CD4-positive, alpha-beta T cell treated with Interleukin-1 beta for 1 hour (primary cell): ENCODE results near the gene VPS26B.
"Not testable (repeated sequence)": the region's sequence is repeated elsewhere in the genome, so short reads cannot be mapped to it uniquely, and the experiment has no call there.

Experiments
- DNase-seq, 2 donors: peaks; one replicate each; pipeline ENCODE4 v3.0.0-alpha.2; 2020 to 2022

Gene VPS26B

DNA sequence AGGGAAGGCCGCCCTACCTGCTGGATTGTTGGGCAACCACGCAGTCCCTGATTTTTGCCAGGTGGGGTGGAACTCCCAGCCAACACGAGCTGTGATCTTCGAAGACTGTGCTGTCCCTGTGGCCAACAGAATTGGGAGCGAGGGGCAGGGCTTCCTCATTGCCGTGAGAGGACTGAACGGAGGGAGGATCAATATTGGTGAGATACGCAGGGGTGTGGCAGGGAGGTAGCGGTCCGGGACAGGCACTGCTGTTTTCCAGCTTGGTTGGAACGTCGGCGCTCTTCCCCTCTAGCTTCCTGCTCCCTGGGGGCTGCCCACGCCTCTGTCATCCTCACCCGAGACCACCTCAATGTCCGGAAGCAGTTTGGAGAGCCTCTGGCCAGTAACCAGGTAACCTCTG lies 36.5 kb downstream of the VPS26B start:
- no peak for DNase-seq

DNA sequence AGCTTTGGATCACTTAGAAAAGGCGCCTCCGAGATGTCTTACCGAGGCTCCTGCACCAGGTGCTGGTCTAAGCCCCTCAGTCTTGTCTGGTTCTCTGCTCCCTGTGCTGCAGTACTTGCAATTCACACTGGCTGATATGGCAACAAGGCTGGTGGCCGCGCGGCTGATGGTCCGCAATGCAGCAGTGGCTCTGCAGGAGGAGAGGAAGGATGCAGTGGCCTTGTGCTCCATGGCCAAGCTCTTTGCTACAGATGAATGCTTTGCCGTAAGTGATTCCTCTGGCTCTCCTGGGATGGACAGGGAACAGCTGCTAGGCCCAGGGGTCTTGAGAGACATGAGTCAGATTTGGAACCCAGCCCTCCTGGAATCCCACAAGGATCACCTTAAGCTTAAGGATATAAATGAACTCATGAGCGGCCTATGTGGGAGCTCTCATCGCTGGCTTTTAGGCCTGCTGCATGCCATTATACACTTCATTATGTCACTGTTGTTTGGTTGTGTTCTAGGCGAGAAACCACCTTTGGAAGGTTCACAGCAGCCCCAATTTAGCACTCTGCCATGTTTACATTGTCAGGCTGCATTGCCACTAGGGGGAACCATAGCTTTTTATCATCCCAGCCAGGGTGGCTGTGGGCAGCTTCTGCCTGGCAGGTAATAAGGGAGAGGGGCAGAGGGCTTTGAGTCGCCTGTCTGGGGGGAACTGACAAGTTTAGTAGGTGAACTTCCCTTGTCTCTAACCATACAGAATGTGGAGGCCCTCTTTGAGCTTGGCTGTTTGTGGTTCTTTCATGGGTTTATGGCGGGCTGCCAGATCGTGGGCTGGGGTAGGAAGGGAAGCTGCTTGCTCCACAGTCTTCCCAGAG lies 37.4 kb downstream of the VPS26B start:
- peak; percentile 20 to 52 for DNase-seq

DNA sequence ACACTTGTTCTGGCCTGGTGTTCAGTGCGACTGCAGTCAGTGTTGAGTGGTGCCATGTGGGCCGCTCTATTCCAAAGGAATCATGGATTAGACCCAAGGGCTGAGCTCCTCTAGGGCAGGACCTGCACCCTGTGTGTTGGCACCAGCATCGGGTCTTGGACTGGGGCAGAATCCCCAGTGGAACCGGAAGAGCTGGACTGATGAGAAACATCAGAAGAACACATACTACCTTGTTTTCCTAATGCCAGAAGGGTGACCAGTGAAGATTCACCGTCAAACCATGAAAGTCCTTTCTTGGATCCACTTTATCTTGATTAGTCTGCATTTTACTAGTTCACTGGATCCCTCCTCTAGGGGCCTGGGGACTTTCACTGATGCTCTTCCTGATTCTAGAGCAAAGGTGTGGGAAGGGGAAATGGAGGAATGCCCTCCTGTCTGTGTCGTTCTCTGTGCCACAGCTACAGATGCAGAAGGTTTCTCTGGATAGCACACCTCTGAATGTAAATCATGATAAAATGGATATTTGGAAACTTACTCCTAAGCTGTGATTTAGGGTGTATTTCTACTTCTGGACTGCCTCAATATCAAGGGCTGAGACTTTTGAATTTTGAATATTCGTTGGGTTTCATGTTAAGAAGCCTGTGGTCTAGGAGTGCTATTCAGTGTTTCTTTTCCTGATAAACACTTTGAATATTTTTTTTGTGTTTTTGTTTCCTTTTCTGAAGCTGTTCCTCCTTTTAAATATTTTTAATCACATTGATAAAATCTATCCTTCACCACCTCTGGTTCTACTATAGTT lies 40.7 kb downstream of the VPS26B start:
- no peak for DNase-seq

DNA sequence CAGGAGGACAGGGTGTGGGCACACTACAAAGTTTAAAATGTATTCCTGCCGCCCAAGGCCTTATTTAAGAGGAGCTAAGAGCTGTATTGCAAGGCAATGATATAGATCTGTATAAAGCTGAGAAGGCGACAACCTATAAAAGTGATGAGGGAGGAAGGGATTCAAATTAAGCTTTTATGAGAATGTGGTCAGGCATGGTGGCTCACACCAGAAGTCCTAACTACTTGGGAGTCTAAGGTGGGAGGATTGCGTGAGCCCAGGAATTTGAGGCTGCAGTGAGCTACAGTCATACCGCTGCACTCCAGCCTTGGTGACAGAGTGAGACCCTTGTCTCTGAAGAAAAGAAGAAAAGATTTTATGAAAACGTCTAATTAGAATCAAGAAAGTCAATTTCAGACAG lies 42.0 kb downstream of the VPS26B start:
- DNase-seq = no peak

DNA sequence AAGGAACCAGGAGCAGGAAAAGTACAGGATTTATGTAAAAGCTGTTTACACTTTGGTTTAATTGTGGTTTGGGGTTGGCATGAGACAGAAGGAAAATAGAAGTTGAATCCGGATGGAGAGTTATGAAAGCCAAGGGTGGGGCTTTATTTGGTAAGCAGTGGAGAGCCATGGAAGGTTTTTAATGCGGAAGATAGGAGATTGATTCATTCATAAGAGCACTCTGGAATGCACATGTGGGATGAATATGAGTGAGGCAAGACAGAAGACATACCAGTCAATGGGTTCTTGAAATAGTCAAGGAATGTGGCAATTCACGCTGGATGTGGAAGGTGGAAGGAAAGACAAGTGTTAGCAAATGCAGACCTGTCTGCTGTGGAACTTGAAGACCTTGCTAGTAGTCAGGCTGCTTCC lies 42.4 kb downstream of the VPS26B start:
- no peak for DNase-seq

DNA sequence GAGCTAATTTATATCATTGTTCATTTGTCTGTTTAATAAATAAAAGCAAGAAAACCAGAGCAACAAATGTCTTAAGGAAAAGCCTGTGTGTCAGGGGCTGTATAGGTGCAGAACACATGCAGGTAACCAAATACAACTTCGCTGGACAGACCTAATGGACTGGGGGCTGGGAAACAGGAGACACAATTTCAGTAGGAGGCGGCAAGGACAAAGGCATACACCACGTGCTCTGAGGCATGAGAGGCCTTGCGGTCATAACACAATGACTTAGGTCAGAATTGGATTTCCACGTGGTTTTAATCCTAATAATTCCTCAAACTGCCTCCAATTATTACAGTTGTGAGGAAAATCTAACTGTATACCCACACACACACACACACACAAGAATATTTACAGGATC lies 43.0 kb downstream of the VPS26B start:
- DNase-seq = no peak

DNA sequence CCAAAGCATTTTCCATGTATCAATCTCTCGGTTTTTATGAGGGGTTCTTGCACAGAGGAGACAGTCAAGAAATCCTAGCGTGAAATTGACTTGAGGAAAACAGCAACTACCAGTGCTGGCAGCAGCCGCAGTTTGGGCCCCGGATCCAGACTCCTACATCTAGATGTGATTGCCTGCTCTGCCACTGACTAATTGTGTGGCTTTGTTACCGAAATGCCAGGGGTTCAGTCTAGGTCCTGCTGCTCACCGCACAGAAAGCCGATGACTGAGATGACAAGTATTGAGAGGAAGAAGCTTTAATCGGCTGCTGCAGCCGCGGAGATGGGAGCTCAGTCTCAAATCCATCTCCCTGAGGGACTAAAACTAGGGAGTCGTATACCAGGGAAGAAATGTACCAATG lies 43.5 kb downstream of the VPS26B start:
- no peak for DNase-seq

DNA sequence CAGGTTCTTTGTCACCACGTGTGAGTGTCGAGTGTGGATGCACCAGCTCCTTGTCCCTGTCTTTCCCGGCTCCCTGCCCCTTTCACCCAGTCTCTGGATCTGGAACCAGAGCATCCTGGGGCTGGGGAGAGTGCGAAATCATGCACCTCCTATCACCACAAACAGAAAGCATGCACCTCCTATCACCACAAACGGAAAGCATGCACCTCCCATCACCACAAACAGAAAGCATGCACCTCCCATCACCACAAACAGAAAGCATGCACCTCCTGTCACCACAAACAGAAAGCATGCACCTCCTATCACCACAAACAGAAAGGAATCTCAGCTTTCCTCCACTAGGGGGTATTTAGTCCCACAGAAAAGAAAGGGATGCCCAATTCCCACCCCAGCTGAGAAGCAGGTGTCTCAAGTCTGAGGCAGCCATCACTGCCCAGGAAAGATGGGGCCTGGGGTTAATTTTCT lies 45.8 kb downstream of the VPS26B start:
- DNase-seq = peak; percentile 9 to 55

DNA sequence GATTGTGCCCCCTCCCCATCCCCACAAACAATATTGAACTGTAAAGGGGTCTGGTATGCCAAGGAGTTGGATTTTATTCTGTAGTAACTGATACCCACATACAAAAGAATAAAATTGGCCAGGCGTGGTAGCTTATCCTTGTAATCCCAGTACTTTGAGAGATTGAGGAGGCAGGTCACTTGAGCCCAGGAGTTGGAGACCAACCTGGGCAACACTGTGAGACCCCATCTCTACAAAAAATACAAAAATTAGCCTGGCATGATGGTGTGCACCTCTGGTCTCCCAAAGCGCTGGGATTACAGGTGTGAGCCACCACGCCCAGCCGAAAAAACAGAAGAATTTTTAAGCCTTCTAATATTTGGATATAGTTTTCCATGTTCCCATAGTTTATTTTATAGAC lies 47.5 kb downstream of the VPS26B start:
- no peak for DNase-seq

DNA sequence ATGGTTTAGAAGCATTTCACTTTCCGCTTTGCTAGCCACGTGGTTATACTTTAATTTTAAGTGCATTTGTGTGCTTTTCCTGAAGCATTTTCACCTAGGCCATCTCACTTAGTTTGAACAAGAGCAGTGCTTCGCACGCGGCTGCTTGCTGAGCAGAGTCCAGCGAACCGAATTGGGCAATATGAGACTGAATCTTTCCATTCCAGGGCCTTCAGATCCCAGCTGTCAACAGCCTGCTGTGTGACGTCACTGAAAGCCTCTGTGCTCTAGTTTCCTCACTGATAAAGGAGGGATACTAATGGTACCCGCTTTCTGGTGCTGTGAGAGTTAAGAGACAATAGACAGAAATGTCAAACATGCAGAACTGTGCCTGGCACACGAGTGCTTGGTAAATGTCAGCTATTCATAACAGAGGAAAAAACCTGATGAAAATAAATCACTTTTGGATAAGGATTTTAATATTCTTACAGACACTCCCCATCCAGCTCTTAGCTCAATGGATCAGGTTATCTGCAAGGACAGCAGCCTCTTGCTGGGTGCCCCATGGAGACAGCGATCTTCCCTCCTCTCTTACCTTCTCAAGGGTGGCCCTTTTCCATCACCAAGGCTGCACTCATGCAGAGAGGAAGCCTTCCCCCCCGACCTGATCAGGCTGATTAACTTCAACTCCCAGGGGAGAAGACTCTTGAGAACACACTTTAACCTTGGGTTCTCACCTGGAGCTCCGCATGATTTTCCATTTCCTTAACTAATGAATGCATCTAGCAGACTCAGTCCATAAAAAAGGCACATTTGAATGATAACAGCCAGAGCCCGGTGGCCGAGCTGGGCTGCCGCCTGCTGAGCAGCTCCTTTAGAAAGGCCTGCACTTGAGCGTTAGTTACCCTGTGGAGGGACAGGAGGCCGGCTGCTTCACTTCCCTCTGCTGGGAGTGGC lies 48.2 kb downstream of the VPS26B start:
- DNase-seq = no peak

DNA sequence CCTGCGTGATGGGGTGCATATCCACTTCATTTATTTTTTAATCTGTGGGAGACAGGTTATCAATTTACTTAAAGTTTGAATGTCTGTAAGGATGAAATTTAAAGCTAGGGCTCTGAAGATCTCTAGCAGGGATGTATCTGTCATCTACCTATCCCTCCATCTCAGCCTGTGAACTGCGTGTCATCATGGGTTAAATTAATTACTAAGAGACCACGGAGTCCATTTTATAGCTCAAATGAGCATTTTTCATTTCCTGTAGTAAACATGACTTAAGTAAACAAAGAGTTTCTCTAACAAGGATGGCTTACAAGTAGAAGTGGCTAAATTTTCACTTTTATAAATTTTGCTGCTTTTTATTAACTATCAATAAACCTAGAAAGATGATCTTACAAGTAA lies 48.8 kb downstream of the VPS26B start:
- no peak for DNase-seq

DNA sequence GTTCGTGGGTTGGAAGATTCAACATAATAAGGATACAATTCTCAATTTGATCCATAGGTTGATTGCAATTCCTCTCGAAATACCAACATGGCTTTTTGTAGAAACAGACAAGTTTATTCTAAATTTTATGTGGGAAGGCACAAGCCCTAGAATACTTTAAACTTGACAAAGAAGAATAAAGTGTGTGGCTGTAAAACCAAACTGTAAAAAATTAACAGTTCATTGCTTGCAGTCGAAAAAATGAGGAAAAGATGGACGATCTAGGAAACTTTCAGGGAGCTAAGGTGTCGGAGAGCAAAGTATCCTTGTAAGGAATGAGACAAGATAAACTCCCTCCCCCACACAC lies 50.7 kb downstream of the VPS26B start:
- DNase-seq = no peak

DNA sequence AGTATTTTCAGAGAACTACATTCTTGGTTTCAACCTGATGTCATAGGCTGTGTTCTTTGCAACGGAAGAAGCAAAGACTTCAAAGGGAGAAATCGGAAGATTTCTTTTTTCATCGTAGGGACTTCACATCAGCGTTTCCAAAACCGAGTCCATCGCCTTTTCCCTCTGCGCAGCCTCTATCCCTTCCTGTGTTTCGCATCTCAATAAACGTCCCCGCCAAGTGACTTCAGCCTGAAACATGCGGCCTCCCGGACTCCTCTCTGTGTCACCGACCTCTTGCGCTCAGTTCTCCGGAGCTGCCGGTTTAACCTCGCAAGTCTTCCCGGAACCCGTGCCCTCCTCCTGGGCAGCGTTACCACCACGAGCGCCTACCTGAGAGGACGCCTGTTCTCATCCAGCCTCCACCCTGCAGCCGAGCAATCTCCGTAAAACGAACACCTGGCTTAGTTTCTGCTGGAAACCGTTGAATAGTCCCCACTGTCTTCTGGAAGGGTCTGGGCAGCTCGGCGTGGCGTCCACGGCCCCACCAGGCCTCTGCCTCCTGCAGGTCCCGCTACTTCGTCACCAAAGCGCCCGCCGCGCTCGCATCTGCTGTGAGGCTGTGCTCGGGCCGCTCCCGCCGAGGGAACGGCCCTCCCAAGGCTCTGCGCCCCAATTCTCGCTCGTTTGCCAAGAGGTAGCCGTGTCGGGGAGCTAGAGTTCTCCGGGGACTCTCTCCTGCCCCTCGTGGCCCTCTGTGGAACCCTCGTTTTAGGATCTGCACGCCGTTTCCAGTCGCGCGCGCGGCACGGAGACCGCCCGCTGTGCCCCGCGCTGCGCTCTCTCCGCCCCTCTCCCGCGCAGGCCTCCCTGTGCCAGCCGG lies 51.3 kb downstream of the VPS26B start, which contains the start of gene GLB1L3:
GLB1L3 (plus strand) TSS at position 846 of the 862 bp plus-strand sequence. CDS start 362 bp downstream, outside the sequence.
- DNase-seq = peak; percentile 72 to 81

DNA sequence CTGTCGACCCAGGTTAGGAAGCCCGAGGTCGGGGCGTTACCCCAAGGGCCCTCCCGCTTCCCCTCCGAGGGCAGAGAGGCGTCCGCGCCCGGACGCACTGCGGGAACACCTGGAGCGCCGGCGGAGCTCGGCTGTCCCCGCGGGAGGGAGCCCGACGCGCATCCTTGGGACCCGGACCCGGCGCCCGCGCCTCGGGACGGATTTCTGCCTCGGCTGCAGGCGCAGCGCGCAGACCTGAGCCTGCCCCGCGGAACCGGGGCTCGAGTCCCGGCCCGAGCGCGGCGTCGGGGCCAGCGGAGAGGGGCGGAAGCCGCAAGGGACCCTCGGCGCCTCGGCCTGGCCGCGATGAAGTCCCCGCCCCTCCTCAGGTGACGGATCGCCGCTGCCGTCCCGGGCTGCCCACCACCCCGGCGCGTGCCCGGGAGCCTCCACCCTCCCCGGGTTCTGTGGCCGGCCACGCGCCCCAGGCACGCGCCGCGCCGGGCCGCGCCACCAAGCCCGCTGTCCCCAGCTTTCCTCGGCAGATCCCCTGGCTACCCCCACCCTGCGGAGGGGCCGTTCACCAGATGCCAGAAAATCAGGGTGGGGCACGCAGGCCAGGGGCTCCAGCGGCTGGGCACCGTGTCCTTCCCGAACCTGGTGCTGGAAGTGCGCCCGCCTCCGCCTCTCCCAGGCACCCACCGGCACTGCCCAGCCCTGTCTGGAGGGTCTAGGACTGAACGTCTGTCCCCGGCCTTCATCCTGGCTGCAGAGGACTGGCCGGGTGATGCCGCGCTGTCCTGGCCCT lies 52.1 kb downstream of the VPS26B start:
- no peak for DNase-seq

DNA sequence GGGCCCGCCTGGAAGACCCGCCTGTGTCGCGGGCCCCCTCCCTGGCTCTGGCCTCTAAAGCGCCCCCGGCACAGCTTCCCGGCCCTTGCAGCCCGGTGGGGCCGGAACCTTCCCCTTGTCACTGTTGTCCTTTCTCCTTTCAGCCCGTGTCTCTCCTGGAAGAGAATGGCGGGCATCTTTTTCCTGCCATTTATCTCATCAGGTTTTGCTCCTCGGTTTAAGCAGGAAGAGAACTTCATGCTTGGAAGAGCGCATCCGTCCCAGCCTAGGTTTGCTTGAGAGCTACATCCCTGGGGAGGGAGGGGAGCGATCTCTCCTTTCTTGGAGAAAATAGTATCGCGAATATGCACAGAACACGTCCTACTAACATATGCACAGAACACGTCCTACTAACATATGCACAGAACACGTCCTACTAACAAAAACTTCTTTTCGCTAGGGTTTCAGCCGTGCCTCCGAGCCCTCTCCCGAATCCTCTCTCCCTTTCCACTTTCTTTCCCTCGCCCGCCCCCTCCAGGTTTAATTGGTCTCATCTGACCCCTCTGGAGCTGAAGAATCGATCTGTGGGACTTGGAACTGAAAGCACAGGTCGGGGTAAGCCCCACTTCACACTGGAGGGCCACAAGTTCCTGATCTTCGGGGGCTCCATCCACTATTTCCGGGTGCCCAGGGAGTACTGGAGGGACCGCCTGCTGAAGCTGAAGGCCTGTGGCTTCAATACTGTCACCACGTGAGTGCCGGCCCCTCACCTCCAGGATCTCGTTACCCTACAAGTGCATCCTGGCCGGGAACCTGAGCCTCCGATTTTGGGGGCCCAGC lies 52.9 kb downstream of the VPS26B start:
- DNase-seq = no peak

DNA sequence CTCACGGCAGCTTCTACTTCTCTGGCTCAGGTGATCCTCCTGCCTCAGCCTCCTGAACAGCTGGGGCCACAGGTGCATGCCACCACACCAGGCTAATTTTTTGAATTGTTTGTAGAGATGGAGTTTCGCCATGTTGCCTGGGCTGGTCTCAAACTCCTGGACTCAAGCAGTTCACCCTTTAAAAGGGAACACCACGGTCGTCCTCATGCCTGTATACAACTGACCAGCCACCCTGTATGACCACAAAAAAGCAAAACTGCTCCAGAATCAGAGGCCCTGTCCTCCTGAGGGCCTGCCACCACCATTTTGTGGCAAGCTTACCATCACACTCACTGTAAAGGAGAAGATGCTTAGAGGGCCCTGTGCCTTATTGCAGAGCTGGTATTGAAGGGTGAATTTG lies 53.9 kb downstream of the VPS26B start:
- no peak for DNase-seq

DNA sequence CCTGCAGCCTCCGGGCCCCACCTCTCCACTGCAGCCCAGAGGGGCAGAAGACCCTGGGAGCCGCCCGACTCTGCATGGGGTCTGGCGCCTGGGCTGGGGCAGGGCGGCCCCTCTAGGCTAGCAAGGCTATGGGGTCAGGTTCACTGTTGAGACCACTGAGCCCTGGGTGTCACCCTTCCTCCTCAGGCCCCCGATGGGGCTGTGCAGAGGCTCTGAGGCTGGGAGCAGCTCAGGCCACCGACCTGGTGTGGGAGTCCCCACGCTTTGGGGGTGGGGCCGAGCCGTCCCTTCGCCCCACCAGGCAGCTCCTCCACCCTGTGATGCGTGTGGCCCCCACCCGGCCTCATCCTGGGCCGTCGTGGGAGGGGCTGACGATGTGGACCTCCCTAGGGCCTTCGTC lies 57.2 kb downstream of the VPS26B start:
- DNase-seq = not testable (repeated sequence)

DNA sequence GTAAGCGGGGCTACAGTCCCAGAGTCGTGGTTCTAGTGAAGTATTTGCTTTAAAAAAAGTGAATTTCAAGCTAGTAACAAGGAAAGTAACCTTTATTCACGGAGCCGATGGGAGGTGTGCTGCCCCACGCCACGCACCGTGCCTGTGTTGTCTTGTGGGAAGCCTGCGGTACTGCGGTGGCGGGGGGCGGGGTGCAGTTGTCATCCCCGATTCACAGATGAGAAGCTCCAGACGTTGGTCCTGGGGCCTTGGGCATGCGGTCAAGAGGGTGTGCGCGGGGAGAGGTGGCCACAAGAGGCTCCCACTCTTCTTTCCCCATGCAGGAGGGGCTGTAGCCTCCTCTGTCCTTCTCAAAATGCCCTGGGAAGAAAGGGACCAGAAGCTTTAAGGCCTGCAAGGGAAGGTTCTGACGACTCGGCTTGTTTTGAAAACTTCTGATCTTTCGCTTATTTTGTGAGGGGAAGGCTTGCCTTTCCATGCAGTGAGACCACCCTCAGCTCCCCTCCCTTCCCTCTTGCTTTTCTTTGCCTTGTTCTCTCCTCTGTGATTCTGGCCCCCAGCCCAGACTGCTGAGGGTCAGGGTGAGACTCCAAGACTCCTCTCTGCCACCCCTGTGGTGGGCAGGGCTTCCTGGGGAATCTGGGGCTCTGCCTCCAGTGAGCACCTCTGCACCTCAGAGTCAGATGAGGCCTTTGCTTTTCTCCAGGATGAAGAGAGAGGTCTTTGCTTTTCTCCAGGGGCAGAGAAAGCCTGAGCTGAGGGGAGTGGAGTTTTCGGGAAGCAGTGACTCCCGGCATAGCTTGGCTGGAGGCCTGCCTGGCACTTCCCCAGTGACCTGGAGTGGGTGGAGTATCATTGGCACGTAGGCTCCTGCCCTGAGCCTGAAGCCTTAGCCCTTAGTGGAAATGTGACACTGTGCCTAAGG lies 57.9 kb downstream of the VPS26B start:
- no peak for DNase-seq
